Brain microvascular endothelial cell (primary cell): ENCODE data around the gene OSBPL10.
A peak's percentile ranks its signal among the peaks of the same experiment; 100 is the strongest.

ENCODE experiments used
- DNase-seq: peaks from one replicate; pipeline ENCODE4 v3.0.0-alpha.2; 2020
- H3K27ac ChIP-seq: fragments of 250-450 bp; sonication (Bioruptor Pico); 2 replicates; pipeline ENCODE4 v1.5.1; 2020; ENCODE audit warnings: mild to moderate bottlenecking, moderate library complexity
- H3K27me3 ChIP-seq: fragments of 250-450 bp; sonication (Bioruptor Pico); replicated peaks from 2 replicates; pipeline ENCODE4 v1.5.1; 2020; ENCODE audit warnings: mild to moderate bottlenecking
- H3K36me3 ChIP-seq: fragments of 250-450 bp; sonication (Bioruptor Pico); replicated peaks from 2 replicates; pipeline ENCODE4 v1.5.1; 2020; ENCODE audit warnings: mild to moderate bottlenecking
- H3K4me3 ChIP-seq: 2 replicates; pipeline ENCODE4 v1.5.1; 2011; ENCODE audit warnings: low read depth, mild to moderate bottlenecking, control low read depth, low read length, moderate library complexity
- CTCF ChIP-seq: IDR thresholded peaks from 2 replicates; pipeline ENCODE4 v1.5.1; 2011; ENCODE audit warnings: low read depth, mild to moderate bottlenecking, moderate library complexity, low read length, control low read depth, inconsistent platforms; ENCODE audit errors: missing control alignments
- in situ Hi-C: cut with HindIII; loops from 2 replicates; pipeline ENCODE4 v1.10.0; 2017; ENCODE audit warnings: low sequenced_read_pairs, low pct_ligation_motif_present

Gene OSBPL10

DNA sequence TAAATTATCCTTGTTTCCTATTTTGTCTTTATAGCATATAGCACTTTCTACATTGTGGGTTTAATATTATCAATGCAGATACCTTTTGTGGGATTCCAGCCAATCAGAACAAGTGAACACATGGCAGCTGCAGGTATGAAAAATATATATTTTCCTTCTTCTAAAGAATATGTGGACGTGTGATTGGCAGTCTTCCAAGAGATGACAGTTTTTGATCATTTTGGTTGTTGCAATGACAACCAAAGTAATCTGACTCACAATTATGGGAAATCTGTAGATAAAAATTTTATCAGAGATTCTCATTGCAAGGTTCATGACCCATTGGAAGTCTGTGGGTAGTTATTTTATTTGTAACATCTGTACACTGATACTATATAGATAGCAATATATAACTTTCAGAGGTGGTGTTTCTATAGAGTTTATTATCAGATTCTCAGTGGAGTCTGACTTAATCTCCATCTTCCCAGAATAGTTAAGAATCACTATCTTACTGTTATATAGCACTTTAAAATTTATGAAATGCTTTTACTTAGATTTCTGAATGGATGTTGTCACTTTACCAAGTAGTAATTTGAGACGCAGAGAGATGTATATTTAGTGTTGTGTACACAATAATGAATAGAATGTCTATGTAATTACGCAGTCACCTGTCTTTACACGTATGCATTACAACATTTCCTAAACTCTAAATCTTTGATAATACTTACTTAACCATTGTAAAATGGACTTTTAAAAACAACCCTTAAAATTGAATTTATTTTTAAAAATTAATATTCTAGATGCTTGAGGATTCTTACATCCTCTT is 365.8 kb downstream of the OSBPL10 start:
- TF ChIP-seq CTCF, result no peak
- Histone ChIP-seq H3K27ac (no peak overlapping the region), H3K36me3 (no peaks in the 10 kb centered on the region), H3K27me3 (no peaks in the 10 kb centered on the region), H3K4me3 (no peak overlapping the region)
- DNase-seq, result peak; percentile 35
- in situ Hi-C loops, result no loop called here

DNA sequence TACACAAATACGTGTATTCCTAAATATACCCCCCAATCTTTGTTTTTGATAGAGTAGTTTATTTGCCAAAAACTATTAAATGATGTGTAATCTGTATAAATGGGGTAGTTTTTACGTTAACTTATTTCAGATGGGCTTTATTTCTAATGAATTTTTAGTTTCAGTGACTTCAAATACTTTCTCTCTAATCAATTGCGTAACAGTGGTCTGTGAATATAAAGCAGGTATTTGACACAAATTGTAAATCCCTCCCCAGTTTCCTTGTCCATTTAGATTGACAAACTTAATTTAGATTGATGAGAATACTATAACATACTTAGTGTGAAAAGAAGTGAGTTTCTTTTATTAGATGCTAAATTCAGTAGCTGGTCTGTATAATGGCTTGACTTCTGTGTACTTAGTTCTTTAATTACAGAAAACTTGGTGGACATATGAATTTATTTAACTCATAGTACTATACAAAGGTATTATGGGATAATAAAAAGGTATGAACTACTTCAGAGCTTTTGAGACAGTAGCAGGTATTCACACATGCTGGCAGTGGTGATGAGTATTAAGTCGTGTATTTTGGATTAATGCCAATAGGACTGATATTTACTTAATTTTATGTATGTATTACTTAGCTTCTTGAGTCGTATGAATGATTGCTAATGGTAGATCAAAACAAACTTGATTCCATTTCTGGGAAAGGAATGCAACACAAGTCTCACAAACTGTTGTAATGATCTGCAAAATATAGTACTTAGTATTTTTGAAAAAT is 366.7 kb downstream of the OSBPL10 start:
- H3K27ac ChIP-seq, result no peak overlapping the region
- TF ChIP-seq CTCF, result no peak
- H3K4me3 ChIP-seq, result no peak overlapping the region
- no peak for DNase-seq
- in situ Hi-C loops, result no loop called here
- H3K36me3 ChIP-seq, result no peaks in the 10 kb centered on the region
- no peaks in the 10 kb centered on the region for H3K27me3 ChIP-seq

DNA sequence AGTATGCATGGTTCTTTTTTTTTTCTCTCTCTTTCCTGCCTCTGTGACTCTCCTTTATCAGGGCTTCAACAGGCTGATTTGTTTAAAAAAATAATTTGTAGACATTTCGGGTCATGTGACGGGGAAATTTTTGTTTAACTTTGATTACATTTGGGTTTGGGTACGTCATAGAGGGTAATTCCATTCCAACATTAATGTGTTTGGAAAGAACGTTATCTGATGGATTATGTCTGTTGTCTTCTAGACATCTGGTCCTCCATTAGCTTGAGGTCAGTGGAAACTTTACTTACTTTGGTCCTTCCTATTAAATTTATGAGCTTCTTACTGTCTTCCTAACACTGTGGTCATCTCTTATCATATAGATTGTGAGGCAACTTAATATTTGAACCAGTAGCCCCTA is 367.4 kb downstream of the OSBPL10 start:
- Histone ChIP-seq H3K36me3 (no peaks in the 10 kb centered on the region), H3K4me3 (no peak overlapping the region), H3K27ac (no peak overlapping the region), H3K27me3 (no peaks in the 10 kb centered on the region)
- in situ Hi-C loops, result no loop called here
- no peak for TF ChIP-seq CTCF
- no peak for DNase-seq

DNA sequence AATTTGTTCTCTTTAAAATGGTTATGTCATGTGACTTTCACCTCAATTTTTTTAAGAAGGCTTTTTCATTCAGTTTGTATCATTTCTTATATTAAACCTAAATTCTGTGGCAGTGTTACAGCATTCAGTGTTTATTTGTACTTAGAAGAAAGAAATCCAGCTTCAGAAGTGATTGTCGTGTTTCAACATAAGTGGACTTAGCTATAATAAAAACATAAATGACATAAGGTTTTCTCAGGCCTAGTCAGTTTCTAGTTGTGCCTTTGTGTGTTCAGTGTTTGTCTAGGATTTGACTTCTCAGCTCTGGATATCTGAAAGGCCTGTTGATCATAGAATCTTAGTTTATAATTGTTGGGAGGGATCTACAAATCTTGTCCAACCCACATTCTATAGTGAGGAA is 367.9 kb downstream of the OSBPL10 start:
- no peaks in the 10 kb centered on the region for H3K27me3 ChIP-seq
- no peak overlapping the region for H3K27ac ChIP-seq
- in situ Hi-C loops, result no loop called here
- no peak for DNase-seq
- no peak for TF ChIP-seq CTCF
- H3K36me3 ChIP-seq, result no peaks in the 10 kb centered on the region
- H3K4me3 ChIP-seq, result no peak overlapping the region
